ENCODE measurements around the gene FTO. TPM values are rescaled to one million over a fixed set of nuclear protein-coding genes. Genes with fewer than 3 reads are reported as not detected.

The FTO gene
- total and polyA plus RNA-seq, 2 of the 13 experiments (the other 11 are each of a cell fraction or from before 2014, with no cell fraction given): 41.6 to 55.8 TPM

DNA sequence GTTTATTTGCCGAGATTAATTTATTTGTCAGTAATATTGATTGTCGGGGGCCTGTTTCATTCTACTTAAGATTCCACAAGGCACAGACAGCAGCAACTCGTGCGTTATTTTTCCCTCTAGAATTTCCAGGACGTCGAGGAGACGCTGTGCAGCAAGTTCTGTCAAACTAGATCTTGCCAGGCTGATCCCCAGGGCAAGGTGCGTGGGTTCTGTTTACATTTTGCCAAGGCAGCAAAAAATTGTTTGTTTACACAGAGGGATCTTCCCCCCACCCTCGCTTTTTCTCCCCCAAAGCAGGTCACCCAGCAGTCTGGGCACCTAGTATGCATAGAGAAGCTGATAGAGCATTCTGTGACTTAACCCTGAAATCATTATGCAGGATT is 471.2 kb downstream of the FTO start (continued):
- TF ChIP-seq, protein P1, sequence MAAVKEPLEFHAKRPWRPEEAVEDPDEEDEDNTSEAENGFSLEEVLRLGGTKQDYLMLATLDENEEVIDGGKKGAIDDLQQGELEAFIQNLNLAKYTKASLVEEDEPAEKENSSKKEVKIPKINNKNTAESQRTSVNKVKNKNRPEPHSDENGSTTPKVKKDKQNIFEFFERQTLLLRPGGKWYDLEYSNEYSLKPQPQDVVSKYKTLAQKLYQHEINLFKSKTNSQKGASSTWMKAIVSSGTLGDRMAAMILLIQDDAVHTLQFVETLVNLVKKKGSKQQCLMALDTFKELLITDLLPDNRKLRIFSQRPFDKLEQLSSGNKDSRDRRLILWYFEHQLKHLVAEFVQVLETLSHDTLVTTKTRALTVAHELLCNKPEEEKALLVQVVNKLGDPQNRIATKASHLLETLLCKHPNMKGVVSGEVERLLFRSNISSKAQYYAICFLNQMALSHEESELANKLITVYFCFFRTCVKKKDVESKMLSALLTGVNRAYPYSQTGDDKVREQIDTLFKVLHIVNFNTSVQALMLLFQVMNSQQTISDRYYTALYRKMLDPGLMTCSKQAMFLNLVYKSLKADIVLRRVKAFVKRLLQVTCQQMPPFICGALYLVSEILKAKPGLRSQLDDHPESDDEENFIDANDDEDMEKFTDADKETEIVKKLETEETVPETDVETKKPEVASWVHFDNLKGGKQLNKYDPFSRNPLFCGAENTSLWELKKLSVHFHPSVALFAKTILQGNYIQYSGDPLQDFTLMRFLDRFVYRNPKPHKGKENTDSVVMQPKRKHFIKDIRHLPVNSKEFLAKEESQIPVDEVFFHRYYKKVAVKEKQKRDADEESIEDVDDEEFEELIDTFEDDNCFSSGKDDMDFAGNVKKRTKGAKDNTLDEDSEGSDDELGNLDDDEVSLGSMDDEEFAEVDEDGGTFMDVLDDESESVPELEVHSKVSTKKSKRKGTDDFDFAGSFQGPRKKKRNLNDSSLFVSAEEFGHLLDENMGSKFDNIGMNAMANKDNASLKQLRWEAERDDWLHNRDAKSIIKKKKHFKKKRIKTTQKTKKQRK (IDR thresholded peaks at IDR 0.05; ENCODE audit: low read length): no peak
- TF ChIP-seq KDM4B (CRISPR knock-in tag; IDR thresholded peaks at IDR 0.05) (no peak), MLLT10 (CRISPR knock-in tag; IDR thresholded peaks at IDR 0.05) (no peak), NCOA2 (CRISPR knock-in tag; IDR thresholded peaks at IDR 0.05) (peak; percentile 75; the same call in 1 of the 2 replicates), TEAD3 (CRISPR knock-in tag; optimal IDR thresholded peaks at IDR 0.05; ENCODE audit: borderline replicate concordance) (no peak), SAFB2 (CRISPR knock-in tag; IDR thresholded peaks at IDR 0.05; ENCODE audit: borderline replicate concordance, low read depth) (no peak), CEBPB (IDR thresholded peaks at IDR 0.05; ENCODE audit: borderline replicate concordance, low read depth, low read length) (no peak), EHMT2 (IDR thresholded peaks at IDR 0.05; ENCODE audit: borderline replicate concordance, low read depth, low read length) (no peak), SNAPC2 (CRISPR knock-in tag; IDR thresholded peaks at IDR 0.05) (no peak), NPAS2 (CRISPR knock-in tag; IDR thresholded peaks at IDR 0.05; ENCODE audit: borderline replicate concordance) (no peak), NFE2L2 (IDR thresholded peaks at IDR 0.05; ENCODE audit: low read length) (no peak), POGZ (CRISPR knock-in tag; IDR thresholded peaks at IDR 0.05) (no peak), ZIK1 (CRISPR knock-in tag; IDR thresholded peaks at IDR 0.05; ENCODE audit: borderline replicate concordance, low read depth) (0 out of 2 replicates have a peak, but pooled peaks have one; percentile 11), ESRRA (CRISPR knock-in tag; IDR thresholded peaks at IDR 0.05; ENCODE audit: low read depth) (peak; percentile 54; the same call in 1 of the 2 replicates), ZNF629 (CRISPR knock-in tag; conservative IDR thresholded peaks at IDR 0.05) (no peak), ZNF468 (CRISPR knock-in tag; IDR thresholded peaks at IDR 0.05) (no peak), STAG1 (CRISPR knock-in tag; IDR thresholded peaks at IDR 0.05) (no peak), POLR2AphosphoS5 (IDR thresholded peaks at IDR 0.05; ENCODE audit: low read depth, low read length) (no peak; the same call in 1 of the 2 replicates), NAIF1 (CRISPR knock-in tag; IDR thresholded peaks at IDR 0.05; ENCODE audit: borderline replicate concordance) (no peak; the same call in 1 of the 2 replicates), ZKSCAN5 (CRISPR knock-in tag; IDR thresholded peaks at IDR 0.05) (no peak), ZNF205 (CRISPR knock-in tag; IDR thresholded peaks at IDR 0.05) (0 out of 2 replicates have a peak, but pooled peaks have one; percentile 31), ZNF562 (CRISPR knock-in tag; IDR thresholded peaks at IDR 0.05; ENCODE audit: borderline replicate concordance) (no peak), TOE1 (CRISPR knock-in tag; IDR thresholded peaks at IDR 0.05) (no peak), ZNF296 (CRISPR knock-in tag; conservative IDR thresholded peaks at IDR 0.05) (no peak), ZNF549 (CRISPR knock-in tag; IDR thresholded peaks at IDR 0.05) (no peak), RARG (CRISPR knock-in tag; IDR thresholded peaks at IDR 0.05; ENCODE audit: low read depth) (no peak), POLR2G (IDR thresholded peaks at IDR 0.05; ENCODE audit: low read depth, low read length) (no peak), RBFOX2 (IDR thresholded peaks at IDR 0.05; ENCODE audit: low read depth, low read length) (peak; percentile 9; the same call in 1 of the 2 replicates)
- TF ChIP-seq, protein P2, sequence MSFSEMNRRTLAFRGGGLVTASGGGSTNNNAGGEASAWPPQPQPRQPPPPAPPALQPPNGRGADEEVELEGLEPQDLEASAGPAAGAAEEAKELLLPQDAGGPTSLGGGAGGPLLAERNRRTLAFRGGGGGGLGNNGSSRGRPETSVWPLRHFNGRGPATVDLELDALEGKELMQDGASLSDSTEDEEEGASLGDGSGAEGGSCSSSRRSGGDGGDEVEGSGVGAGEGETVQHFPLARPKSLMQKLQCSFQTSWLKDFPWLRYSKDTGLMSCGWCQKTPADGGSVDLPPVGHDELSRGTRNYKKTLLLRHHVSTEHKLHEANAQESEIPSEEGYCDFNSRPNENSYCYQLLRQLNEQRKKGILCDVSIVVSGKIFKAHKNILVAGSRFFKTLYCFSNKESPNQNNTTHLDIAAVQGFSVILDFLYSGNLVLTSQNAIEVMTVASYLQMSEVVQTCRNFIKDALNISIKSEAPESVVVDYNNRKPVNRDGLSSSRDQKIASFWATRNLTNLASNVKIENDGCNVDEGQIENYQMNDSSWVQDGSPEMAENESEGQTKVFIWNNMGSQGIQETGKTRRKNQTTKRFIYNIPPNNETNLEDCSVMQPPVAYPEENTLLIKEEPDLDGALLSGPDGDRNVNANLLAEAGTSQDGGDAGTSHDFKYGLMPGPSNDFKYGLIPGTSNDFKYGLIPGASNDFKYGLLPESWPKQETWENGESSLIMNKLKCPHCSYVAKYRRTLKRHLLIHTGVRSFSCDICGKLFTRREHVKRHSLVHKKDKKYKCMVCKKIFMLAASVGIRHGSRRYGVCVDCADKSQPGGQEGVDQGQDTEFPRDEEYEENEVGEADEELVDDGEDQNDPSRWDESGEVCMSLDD (CRISPR knock-in tag; IDR thresholded peaks at IDR 0.05; ENCODE audit: borderline replicate concordance): no peak
